HEK293 (cell line): ENCODE measurements around the gene CAT.

ENCODE experiments used
- CTCF ChIA-PET: fragments of 350-600 bp; formaldehyde crosslinking; extraction: SDS; loops from one replicate; lab custom pipeline; 2021; ENCODE audit warnings: antibody characterized with exemption; lab: Yijun Ruan, JAX
- POLR2A ChIA-PET: fragments of 300-600 bp; formaldehyde crosslinking; extraction: SDS; loops from one replicate; lab custom pipeline; 2020; ENCODE audit warnings: antibody characterized with exemption, inconsistent platforms; lab: Yijun Ruan, JAX
- H3K27ac ChIP-seq: fragments of 200-500 bp; sonication (Bioruptor generic); 2 replicates; pipeline ENCODE4 v1.5.1; 2014; ENCODE audit warnings: low read depth, low read length, control low read depth, inconsistent platforms; ENCODE audit errors: extremely low read depth
- H3K36me3 ChIP-seq, 2 experiments: fragments of 200-500 bp in 1 of 2; sonication (Bioruptor generic) in 1 of 2; 1 replicate in 1 of 2; 2 replicates in 1 of 2; pipeline ENCODE4 v1.5.1; 2014 to 2017; ENCODE audit warnings: inconsistent platforms in 2 of 2, low read length in 2 of 2; ENCODE audit not compliant: control insufficient read depth in 2 of 2, insufficient read depth in 1 of 2
- H3K4me1 ChIP-seq: fragments of 200-500 bp; sonication (Bioruptor generic); 2 replicates; pipeline ENCODE4 v1.5.1; 2014; ENCODE audit warnings: mild to moderate bottlenecking, low read length, inconsistent platforms; ENCODE audit not compliant: control insufficient read depth, insufficient read depth
- H3K4me3 ChIP-seq: 2 replicates; pipeline ENCODE4 v1.5.1; 2011; ENCODE audit warnings: low read depth, mild to moderate bottlenecking, control low read depth, low read length, moderate library complexity
- H3K9me3 ChIP-seq: fragments of 200-500 bp; sonication (Bioruptor generic); 2 replicates; pipeline ENCODE4 v1.5.1; 2014; ENCODE audit warnings: low read depth, low read length, inconsistent platforms; ENCODE audit not compliant: control insufficient read depth, insufficient read depth
- REST ChIP-seq: fragments of 450-650 bp; formaldehyde crosslinking; IDR thresholded peaks from 2 replicates; pipeline ENCODE4 v1.5.1; 2016; ENCODE audit warnings: missing biosample characterization, missing genetic modification characterization
- TRIM28 ChIP-seq: IDR thresholded peaks from 2 replicates; pipeline ENCODE4 v1.6.1; 2011; ENCODE audit warnings: low read length, control low read depth, borderline replicate concordance
- WT1 ChIP-seq: fragments of 450-650 bp; formaldehyde crosslinking; IDR thresholded peaks from 2 replicates; pipeline ENCODE4 v1.5.1; 2016; ENCODE audit warnings: missing biosample characterization, missing genetic modification characterization
- ZBTB21 ChIP-seq: fragments of 450-650 bp; formaldehyde crosslinking; IDR thresholded peaks from 2 replicates; pipeline ENCODE4 v1.5.1; 2017; ENCODE audit warnings: missing biosample characterization, missing genetic modification characterization
- ZBTB7A ChIP-seq: fragments of 450-650 bp; formaldehyde crosslinking; IDR thresholded peaks from 2 replicates; pipeline ENCODE4 v1.5.1; 2016; ENCODE audit warnings: low read depth, missing biosample characterization, missing genetic modification characterization
- ZNF140 ChIP-seq: fragments of 450-650 bp; formaldehyde crosslinking; IDR thresholded peaks from 2 replicates; pipeline ENCODE4 v1.5.1; 2016; ENCODE audit warnings: missing biosample characterization, missing genetic modification characterization
- ZNF146 ChIP-seq: fragments of 450-650 bp; formaldehyde crosslinking; IDR thresholded peaks from 2 replicates; pipeline ENCODE4 v1.5.1; 2016; ENCODE audit warnings: missing biosample characterization, missing genetic modification characterization
- ZNF211 ChIP-seq: fragments of 450-650 bp; formaldehyde crosslinking; IDR thresholded peaks from 2 replicates; pipeline ENCODE4 v1.5.1; 2016; ENCODE audit warnings: low read depth, missing biosample characterization, missing genetic modification characterization
- ZNF223 ChIP-seq: fragments of 450-650 bp; formaldehyde crosslinking; IDR thresholded peaks from 2 replicates; pipeline ENCODE4 v1.5.1; 2016; ENCODE audit warnings: missing biosample characterization, missing genetic modification characterization
- ZNF280C ChIP-seq: fragments of 450-650 bp; formaldehyde crosslinking; IDR thresholded peaks from 2 replicates; pipeline ENCODE4 v1.5.1; 2016; ENCODE audit warnings: missing biosample characterization, missing genetic modification characterization
- ZNF292 ChIP-seq: fragments of 450-650 bp; formaldehyde crosslinking; IDR thresholded peaks from 2 replicates; pipeline ENCODE4 v1.5.1; 2016; ENCODE audit warnings: low read depth, missing biosample characterization, missing genetic modification characterization, borderline replicate concordance
- ZNF37A ChIP-seq: fragments of 450-650 bp; IDR thresholded peaks from 2 replicates; pipeline ENCODE4 v1.5.1; 2018; ENCODE audit warnings: missing biosample characterization, missing genetic modification characterization
- ZNF501 ChIP-seq: fragments of 450-650 bp; formaldehyde crosslinking; IDR thresholded peaks from 2 replicates; pipeline ENCODE4 v1.5.1; 2016; ENCODE audit warnings: missing biosample characterization, missing genetic modification characterization
- ZNF513 ChIP-seq: fragments of 450-650 bp; IDR thresholded peaks from 2 replicates; pipeline ENCODE4 v1.5.1; 2018; ENCODE audit warnings: missing biosample characterization, missing genetic modification characterization
- ZNF514 ChIP-seq: fragments of 450-650 bp; formaldehyde crosslinking; IDR thresholded peaks from 2 replicates; pipeline ENCODE4 v1.5.1; 2016; ENCODE audit warnings: missing biosample characterization, missing genetic modification characterization
- ZNF518A ChIP-seq: fragments of 450-650 bp; formaldehyde crosslinking; conservative IDR thresholded peaks from 2 replicates; pipeline ENCODE4 v1.5.1; 2016; ENCODE audit warnings: low read depth, missing biosample characterization, missing genetic modification characterization
- ZNF530 ChIP-seq: fragments of 450-650 bp; formaldehyde crosslinking; IDR thresholded peaks from 2 replicates; pipeline ENCODE4 v1.5.1; 2016; ENCODE audit warnings: low read depth, missing biosample characterization, missing genetic modification characterization
- ZNF580 ChIP-seq: fragments of 450-650 bp; formaldehyde crosslinking; IDR thresholded peaks from 2 replicates; pipeline ENCODE4 v1.5.1; 2016; ENCODE audit warnings: missing biosample characterization, missing genetic modification characterization
- ZNF704 ChIP-seq: fragments of 450-650 bp; formaldehyde crosslinking; IDR thresholded peaks from 2 replicates; pipeline ENCODE4 v1.5.1; 2016; ENCODE audit warnings: missing biosample characterization, missing genetic modification characterization
- ZSCAN30 ChIP-seq: fragments of 450-650 bp; IDR thresholded peaks from 2 replicates; pipeline ENCODE4 v1.5.1; 2018; ENCODE audit warnings: missing biosample characterization, mild to moderate bottlenecking, missing genetic modification characterization, moderate library complexity

Gene CAT

GRCh38 chr11:34481307-34481706 lies 42.6 kb downstream of the CAT start (continued):
- no peak for TF ChIP-seq ZNF513
- no peak for TF ChIP-seq ZNF292
- no peak for TF ChIP-seq ZSCAN30 (tag by site-specific recombination)
- TF ChIP-seq TRIM28, result no peak
- no peak for TF ChIP-seq WT1 (tag by site-specific recombination)
- no peak for TF ChIP-seq ZNF501 (tag by site-specific recombination)
- no peak for TF ChIP-seq ZNF704

GRCh38 chr11:34483106-34483874 lies 44.6 kb downstream of the CAT start:
- Histone ChIP-seq H3K4me1 (no peaks in the 10 kb centered on the region; the same call in 1 of the 2 replicates), H3K9me3 (no peaks in the 10 kb centered on the region), H3K27ac (no peak overlapping the region), H3K36me3 (no peaks in the 10 kb centered on the region), H3K4me3 (no peak overlapping the region)
- CTCF ChIA-PET, result interaction anchor here (3.7 kb wide), 1 partner anchor 10 kb away, joined by 23 read pairs; no protein-coding TSS in a partner anchor
- TF ChIP-seq ZNF37A (tag by site-specific recombination) (no peak), ZBTB7A (tag by site-specific recombination) (no peak), ZNF223 (tag by site-specific recombination) (no peak), ZNF280C (no peak), ZNF530 (tag by site-specific recombination) (no peak), ZNF580 (tag by site-specific recombination) (no peak), ZNF211 (tag by site-specific recombination) (peak; percentile 88), ZNF514 (no peak)
- POLR2A ChIA-PET, result no interaction called here

GRCh38 chr11:34487430-34487829 lies 48.7 kb downstream of the CAT start:
- no peaks in the 10 kb centered on the region for H3K36me3 ChIP-seq
- no peak overlapping the region for H3K4me3 ChIP-seq
- ChIA-PET POLR2A (no interaction called here), CTCF (interaction anchor here (1.8 to 3.8 kb wide), 2 partner anchors 19 to 122 kb away, joined by 5 to 23 read pairs; no protein-coding TSS in a partner anchor)
- no peaks in the 10 kb centered on the region for H3K4me1 ChIP-seq
- no peaks in the 10 kb centered on the region for H3K9me3 ChIP-seq
- H3K27ac ChIP-seq, result no peak overlapping the region
- no peak for TF ChIP-seq ZNF518A (tag by site-specific recombination)
- no peak for TF ChIP-seq REST (tag by site-specific recombination)
- no peak for TF ChIP-seq ZBTB21 (tag by site-specific recombination)
- no peak for TF ChIP-seq ZNF146 (tag by site-specific recombination)
- no peak for TF ChIP-seq ZNF140
